HG03196 (cell line): Measurements from ENCODE around the gene CDC42EP5.
"Not testable (repeated sequence)": the region's sequence is repeated elsewhere in the genome, so short reads cannot be mapped to it uniquely, and the experiment has no call there.

Experiments
- ATAC-seq: cut with Tn5 transposase; IDR thresholded peaks from one replicate; pipeline ENCODE4 v1.9.1; 2021; ENCODE audit not compliant: unreplicated experiment

Gene CDC42EP5

DNA sequence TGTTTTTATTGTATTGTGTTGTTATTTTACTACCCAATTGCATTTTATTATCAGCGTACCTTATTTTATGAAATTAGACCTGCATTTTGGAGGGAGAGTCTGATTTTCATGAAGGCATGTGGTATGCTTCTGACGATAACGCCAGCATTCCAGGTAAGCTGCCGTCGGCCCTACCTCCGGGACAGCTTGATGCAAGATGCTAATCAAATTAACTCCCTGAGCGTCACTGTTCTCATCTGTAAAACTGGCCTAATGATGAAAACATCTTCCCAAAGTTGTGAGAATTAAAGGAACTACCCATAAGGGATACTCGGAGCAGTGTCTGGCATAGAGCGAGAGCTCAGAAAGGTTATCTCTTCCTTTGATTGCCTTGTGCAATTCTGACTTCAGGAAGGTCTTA is 16.7 kb upstream of the CDC42EP5 start:
- ATAC-seq: no peak

DNA sequence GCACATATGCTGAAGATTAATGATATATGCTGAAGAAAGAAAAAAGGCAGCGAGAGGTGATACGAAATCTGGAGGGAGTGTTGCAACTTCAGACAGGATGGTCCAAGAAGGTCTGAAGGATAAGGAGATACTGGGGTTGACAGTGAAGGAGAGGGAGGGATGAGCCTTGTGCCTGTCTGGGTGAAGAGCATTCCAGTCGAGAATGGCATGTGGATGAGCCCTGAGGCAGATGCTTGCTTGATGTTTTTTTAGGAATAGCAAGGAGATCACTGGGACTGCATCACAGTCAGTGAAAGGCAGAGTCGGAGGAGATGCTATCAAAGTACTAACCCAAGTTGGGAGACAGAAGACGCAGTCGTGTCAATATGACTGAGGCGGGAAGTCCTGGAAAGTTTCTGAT is 16.2 kb upstream of the CDC42EP5 start:
- ATAC-seq: no peak

DNA sequence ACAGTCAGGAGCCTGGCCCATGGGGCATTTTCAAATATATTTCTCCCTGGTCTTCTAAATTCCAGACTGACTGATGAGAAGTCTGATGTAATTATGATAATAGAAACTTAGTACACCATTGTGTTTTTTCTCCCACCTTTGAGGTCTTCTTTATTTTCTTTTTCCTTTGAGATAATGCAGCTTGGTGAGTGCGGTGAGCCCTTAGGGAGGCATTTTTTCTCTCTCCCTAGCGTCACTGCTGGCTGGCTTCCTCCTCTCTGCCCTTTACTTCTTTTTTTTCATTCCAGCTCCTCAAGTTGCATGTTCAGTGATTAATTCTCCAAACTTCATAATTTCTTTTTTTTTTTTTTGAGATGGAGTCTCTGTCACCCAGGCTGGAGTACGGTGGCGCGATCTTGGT is 12.8 kb upstream of the CDC42EP5 start:
- no peak for ATAC-seq

DNA sequence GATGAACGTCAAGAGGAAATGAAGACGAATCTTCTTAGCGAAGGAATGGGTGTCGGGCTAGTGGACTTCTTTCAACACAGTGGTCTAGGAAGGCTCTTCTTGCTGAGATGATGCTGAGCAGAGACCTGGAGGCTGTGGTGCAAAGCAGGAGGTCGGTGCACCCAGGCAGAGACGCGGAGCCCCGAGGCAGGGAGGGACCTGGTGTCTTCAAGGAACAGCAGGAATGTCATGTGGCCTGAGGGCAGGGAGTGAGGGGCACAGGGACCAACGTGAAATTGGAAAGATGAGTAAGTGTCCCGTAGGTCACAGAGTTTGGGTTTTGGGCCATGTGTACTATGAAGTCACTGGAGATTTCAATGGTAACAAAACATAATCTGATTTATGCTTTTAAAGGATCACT is 11.4 kb upstream of the CDC42EP5 start:
- no peak for ATAC-seq

DNA sequence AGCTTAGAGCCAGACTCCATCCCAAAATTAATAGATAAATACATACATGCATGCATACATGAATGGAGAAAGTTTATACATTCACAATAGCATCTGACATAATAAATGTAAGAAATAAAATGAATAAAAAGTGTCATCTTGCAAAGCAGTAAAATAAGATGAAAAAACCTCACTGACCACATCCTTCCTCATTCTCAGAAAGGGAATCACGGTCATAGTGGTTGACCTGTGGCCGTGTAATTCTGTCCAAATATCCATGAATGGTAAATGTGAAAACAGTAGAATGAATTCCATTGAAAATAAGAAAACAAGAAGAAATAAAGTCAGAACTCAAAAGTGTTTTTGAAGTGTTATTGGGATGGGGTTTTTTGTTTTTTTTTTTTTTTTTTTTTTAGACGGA is 9.8 kb upstream of the CDC42EP5 start:
- no peak for ATAC-seq

DNA sequence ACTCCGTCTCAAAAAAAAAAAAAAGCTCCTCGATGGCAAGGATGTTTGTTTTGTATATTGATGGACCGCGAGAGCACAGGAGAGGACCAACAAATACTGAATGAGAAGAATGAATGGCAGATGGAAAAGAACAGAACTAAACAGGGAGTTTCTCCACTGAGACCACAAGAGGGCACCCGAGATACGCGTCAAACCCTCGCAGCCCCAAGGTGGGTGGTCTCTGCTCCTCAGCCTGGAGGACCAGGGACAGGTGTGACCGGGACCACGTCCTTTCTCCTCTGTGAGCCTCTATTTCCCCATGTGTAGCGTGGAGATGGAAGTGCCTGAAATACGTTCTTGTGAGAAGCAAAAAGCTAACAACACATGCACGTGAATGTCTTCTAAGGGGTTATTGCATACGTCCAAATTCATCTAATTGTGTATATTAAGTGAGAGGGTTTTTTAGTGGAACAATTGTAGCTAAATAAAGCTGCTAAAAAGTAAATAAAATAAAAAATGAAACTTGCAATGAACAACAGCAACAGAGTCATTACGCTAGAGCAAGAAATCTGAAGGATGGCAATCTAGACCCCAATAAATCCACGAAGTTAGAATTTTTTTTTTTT is 8.3 kb upstream of the CDC42EP5 start:
- ATAC-seq: no peak

DNA sequence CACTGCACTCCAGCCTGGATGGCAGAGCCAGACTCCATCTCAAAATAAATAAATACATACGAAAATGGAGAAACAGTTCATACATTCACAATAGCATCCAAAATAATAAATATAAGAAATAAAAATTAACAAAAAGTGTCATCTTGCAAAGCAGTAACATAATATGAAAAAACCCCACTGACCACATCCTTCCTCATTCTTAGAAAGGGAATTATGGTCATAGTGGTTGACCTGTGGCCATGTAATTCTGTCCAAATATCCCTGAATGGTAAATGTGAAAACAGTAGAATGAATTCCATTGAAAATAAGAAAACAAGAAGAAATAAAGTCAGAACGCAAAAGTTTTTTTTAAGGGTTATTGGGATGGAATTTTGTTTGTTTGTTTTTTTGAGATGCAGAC is 7.0 kb upstream of the CDC42EP5 start:
- ATAC-seq: no peak

DNA sequence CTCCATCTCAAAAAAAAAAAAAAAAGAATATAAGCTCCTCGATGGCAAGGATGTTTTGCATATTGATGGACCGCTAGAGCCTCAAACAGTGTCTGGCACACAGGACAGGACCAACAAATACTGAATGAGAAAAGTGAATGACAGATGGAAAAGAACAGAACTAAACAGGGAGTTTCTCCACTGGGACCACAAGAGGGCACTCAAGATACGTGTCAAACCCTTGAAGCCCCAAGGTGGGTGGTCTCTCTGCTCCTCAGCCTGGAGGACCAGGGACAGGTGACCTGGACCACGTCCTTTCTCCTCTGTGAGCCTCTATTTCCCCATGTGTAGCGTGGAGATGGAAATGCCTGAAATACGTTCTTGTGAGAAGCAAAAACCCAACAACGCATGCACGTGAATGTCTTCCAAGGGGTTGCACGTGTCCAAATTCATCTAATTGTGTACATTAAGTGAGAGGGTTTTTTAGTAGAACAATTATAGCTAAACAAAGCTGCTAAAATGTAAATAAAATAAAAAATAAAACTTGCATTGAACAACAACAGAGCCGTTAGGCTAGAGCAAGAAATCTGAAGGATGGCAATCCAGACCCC is 5.7 kb upstream of the CDC42EP5 start:
- no peak for ATAC-seq

DNA sequence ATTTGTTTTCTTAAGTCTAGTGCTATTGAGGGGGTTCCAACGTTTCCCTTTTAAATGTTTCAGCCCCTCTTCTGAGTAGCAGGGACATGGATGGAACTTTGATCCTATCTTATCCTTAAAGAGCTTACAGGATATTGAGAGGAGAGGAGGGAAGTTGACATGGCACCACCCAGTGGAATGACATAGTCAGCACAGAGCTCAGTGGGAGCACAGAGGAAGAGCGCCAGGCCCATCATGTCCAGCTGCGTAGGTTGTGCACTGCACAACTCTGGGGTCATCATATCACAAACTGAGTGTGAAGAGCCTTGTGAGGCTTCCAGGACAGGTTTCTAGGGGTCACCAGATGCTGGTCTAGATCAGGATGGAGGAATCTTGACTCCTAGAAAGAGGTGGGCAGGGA is 4.6 kb upstream of the CDC42EP5 start:
- no peak for ATAC-seq

DNA sequence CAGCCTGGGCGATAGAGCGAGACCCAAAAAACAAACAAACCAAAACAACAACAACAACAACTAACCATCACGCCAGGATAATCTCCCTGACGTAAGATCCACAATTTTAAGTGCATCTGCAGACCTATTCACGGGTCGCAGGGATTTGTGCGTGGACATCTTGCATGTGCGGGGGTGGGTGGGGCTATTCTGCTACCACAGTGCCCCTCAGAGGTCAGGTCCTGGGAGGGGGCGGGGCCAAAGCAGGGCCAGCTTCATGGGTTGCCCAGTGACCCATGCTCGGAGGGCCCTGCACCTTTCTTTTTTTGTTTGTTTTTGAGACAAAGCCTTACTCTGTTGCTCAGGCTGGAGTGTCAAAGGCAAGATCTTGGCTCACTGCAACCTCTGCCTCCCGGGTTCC is 2.6 kb upstream of the CDC42EP5 start:
- ATAC-seq: no peak

DNA sequence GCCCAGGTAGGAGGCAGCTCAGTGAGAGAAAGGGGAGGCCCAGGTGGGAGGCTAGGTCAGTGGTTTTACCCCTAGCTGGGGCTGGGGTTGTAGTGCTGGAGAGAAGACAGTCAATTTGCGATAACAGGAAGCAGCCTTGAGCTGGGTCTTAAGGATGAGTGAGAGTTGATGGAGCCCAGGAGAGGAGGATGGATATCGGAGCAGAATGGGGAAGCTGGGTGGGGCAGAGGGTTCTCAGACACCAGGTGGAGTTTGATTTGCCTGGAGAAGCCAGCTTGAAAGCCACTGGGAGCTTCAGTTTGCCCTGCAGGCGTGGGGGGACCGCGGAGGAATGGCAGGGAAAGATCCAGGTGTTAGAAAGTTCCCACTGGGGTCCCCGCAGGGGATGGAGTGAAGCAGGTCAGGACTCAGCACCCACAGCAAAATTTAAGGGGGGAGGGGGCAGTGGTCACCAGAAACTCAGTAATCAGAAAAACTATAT is 836 bp upstream of the CDC42EP5 start:
- no peak for ATAC-seq

DNA sequence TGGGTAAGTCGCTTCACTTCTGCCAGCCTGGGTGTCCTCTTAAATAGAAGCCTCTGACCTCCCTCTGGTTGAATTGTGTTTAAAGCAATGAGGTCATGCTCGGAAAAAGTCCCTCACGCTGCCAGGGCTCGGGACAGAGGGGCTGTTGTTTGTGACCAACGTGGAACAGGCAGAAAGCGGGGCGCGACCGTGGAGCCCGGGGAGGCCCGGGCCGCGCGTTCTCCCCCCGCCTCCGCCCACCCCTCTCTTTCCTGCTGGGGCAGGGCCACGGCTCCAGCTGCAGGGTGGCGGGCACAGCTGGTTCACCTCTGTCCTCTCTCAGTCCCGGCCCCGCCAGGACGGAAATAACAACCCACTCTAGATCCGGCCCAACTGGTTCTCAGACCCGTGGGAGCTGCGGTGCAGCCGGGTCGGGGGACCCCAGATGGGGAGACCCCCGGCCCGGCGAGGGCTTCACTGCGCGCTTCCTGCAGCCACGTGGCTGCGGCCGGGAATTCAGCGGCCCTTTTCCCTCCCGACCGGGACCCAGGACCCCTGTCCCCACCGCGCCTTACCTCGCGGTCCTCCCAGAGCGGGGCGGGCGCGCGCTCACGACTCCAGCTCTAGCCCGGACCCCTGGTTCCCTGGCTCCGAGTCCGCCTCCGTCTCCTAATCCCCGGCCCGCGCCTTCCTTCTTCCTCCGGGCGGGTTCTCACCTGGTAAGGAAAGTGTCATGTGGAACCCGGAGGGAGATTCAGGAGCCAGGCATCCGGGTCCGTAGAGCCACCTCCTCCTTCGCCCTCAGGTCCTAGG is 1.9 kb downstream of the CDC42EP5 start:
- ATAC-seq: no peak

DNA sequence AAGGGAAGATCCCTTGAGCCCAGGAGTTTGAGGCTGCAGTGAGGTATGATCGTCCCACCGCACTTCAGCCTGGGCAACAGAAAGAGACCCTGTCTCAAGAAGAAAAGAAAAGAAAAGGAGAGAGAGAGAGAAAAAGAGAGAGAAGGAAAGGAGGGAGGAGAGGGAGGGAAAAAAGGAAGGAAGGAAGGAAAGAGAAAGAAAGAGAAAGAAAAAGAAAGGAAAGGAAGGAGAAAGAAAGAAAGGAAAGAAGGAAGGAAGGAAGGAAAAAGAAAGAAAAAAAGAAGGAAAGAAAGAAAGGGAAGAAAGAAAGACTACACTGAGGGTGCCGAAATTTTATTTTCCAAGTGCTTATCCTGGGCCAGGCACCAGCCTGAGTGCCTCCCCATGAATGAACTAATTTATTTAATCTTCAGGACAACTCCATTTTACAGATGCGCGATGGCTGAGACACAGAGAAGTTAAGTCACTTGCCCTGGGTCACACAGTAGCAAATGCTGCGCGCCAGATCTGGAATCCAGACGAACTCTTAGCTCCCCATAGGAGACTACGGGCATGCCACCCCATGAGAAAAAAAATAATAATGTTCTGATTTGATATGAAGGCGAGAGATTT is 2.7 kb downstream of the CDC42EP5 start:
- no peak for ATAC-seq

DNA sequence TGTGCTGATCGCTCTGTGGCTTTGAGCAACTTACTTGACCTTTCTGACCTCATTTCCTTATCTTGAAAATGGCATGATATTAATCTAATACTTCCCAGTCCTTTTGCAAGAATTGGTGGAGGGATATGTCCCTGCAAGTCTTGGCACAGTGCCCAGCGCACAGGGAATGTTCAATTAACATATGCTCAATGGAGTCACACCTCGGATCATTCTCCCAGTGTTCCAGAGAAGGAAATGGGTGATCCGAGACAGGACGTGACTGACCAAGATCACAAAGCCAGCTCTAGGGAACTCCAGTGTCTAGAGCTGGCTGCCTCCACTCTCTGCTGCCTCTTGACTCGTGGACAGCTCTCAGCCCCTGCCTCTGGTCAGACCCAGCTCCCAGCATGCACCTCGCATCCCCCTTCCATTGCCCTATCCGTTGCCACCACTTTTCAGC is 3.6 kb downstream of the CDC42EP5 start:
- ATAC-seq: no peak

DNA sequence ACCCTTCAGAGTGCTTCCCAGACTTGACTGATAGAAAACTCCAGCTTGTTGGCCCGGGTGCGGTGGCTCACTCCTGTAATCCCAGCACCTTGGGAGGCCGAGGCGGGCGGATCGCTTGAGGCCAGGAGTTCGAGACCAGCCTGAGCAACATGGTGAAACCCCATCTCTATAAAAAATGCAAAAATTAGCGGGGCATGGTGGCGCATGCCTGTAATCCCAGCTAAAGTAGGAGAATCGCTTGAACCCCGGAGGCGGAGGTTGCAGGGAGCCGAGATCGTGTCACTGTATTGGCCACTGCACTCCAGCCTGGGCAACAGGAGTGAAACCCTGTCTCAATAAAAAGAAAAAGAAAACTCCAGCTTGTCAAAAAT is 7.0 kb downstream of the CDC42EP5 start:
- ATAC-seq: not testable (repeated sequence)

DNA sequence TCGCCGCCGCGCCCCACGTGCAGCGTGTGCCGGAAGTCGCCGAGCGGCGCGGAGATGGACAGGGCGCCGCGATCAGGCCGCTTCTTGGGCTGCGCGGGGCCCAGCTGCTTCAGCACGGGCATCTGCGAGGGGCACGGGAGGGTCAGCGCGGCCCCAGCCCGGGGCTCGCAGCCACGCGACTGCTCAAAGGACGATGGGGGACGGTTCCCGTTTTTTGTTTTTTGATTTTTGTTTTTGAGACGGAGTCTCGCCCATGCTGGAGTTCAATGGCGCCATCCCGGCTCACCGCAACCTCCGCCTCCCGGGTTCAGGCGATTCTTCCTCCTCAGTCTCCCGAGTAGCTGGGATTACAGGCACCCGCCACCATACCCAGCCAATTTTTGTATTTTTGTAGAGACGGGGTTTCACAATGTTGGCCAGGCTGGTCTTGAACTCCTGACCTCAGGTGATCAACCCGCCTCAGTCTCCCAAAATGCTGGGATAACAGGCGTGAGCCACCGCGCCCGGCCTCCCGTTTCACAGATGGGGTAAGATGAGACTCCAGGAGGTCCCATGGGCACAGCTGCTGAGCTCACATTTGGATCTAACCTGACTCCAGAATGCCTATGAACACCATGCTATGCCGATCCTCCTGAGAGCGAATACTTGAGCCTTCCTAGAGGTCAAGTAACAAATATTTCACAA is 7.5 kb downstream of the CDC42EP5 start:
- ATAC-seq: no peak

DNA sequence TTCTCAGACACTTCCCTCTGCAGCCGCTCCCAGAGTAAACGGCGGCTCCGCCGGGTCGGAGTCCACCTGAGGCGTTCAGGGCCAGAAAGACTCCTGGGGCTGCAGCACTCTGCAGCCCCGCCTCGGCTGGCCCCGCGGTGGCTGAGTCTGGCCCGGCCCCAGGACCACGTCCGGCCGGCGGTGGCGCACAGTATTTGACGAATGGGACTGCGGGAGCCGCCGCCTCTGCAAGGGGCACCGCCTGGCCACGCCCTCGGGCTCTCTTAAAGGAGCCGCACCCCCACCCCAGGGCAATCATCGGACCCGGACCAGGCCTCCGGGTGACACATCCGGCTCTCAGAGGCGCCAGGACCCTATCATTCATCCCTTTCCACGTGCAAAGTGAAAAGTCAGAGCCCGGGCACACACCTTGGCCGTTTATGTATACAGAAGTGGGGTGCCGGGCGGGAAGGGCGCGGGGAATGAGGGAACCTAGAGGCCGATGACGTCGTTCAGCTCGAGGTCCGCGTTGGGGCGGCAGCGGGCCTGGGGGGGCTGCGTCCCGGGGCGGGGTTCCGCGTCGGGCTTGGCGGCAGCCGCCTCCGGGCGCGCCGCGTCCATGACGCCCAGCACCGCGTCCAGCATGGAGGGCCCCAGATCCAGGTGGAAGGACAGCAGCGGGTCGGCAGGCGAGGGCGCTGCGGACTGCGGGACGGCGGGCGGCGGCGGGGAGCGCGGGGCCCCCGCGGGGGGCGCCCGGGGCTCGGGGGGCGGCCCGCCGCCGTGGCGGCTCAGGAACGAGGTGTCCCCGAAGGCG is 8.3 kb downstream of the CDC42EP5 start:
- ATAC-seq: peak; percentile 38

DNA sequence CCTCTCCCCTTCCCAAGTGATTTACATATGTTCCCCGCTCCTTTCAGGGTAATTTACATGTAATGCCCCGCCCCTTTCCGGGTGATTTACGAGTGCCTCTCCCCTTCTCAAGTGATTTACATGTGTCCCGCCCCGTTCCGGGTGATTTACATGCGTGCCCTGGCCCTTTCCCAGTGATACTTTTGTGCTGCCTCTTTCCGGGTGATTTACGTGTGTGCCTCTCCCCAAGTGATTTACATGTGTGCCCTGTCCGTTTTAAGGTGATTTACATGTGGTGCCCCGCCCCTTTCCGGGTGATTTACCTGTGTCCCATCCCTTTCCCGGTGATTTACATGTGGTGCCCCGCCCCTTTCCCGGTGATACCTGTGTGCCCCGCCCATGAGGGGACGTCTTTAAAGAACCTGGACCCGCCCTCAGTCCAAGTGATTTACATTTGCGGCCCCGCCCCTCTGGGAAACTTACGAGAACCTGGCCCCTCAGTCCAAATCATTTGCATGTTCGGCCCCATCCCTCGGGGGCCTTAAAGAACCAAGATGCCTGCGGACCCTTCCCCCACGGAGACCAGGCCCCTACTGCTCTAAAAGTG is 9.0 kb downstream of the CDC42EP5 start:
- peak; percentile 45 for ATAC-seq

DNA sequence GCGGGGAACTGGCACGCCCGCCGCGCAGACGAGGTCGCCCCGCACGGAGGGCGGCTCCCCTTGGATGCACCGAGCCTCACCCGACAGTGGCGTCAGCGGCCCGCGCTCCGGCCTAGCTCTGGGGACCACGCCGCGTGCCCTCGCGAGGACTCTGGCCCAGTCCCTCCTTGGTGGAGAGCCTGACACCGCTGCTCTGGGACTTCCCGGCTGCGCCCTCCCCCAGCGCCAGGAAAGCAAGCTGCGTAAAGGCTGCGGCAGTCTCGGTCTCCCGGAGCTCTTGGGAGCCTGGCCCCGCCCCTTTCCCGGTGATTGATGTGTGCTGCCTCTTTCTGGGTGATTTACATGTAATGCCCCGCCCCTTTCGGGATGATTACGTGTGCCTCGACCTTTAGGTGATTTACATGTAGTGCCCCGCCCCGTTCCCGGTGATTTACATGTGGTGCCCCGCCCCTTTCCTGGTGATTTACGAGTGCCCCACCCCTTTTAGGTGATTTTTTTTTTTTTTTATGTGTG is 9.5 kb downstream of the CDC42EP5 start, which contains the start of gene LENG9:
Gene LENG9 (minus strand): TSS at position 248 of the 513 bp plus-strand sequence. CDS start 252 bp downstream, outside the sequence.
- peak; percentile 45 for ATAC-seq
